Loucy (cell line): ENCODE data around the gene SIRPG.

Experiments
- H2AFZ ChIP-seq: fragments of 200-600 bp; sonication (generic); 2 replicates; pipeline ENCODE4 v1.6.0; 2016; ENCODE audit warnings: antibody characterized with exemption, mild to moderate bottlenecking, low read length, moderate library complexity
- H3F3A ChIP-seq: fragments of 200-600 bp; 2 replicates; pipeline ENCODE4 v1.6.0; 2016; ENCODE audit warnings: antibody characterized with exemption, low read depth, mild to moderate bottlenecking
- H3K27me3 ChIP-seq: fragments of 200-600 bp; sonication (generic); 2 replicates; pipeline ENCODE4 v1.6.1; 2014; ENCODE audit warnings: low read length, mild to moderate bottlenecking; ENCODE audit not compliant: insufficient read depth, poor library complexity, severe bottlenecking
- H3K36me3 ChIP-seq: fragments of 200-600 bp; sonication (generic); 2 replicates; pipeline ENCODE4 v1.6.1; 2016; ENCODE audit warnings: low read length; ENCODE audit not compliant: insufficient read depth
- H3K4me1 ChIP-seq: fragments of 200-600 bp; sonication (generic); 2 replicates; pipeline ENCODE4 v1.5.1; 2014; ENCODE audit warnings: low read length, mild to moderate bottlenecking; ENCODE audit not compliant: insufficient read depth, poor library complexity, severe bottlenecking
- H3K4me2 ChIP-seq: fragments of 200-600 bp; sonication (generic); 2 replicates; pipeline ENCODE4 v1.6.0; 2014; ENCODE audit warnings: antibody characterized with exemption, low read length, low read depth, mild to moderate bottlenecking; ENCODE audit not compliant: poor library complexity, severe bottlenecking
- H3K4me3 ChIP-seq: fragments of 200-600 bp; sonication (generic); 2 replicates; pipeline ENCODE4 v1.5.1; 2014; ENCODE audit warnings: low read length, mild to moderate bottlenecking, mixed read lengths; ENCODE audit not compliant: poor library complexity, severe bottlenecking
- H3K79me2 ChIP-seq: fragments of 200-600 bp; sonication (generic); 2 replicates; pipeline ENCODE4 v1.6.1; 2014; ENCODE audit warnings: low read length; ENCODE audit not compliant: insufficient read depth
- H3K9ac ChIP-seq: fragments of 200-600 bp; sonication (generic); 2 replicates; pipeline ENCODE4 v1.6.0; 2014; ENCODE audit warnings: mild to moderate bottlenecking, low read depth, low read length, moderate library complexity; ENCODE audit not compliant: poor library complexity, severe bottlenecking
- H3K9me2 ChIP-seq: fragments of 200-600 bp; sonication (generic); replicated peaks from 2 replicates; pipeline ENCODE4 v1.6.1; 2016; ENCODE audit warnings: low read depth, low read length, mixed read lengths
- H3K9me3 ChIP-seq: fragments of 200-600 bp; sonication (generic); 2 replicates; pipeline ENCODE4 v1.6.1; 2014; ENCODE audit warnings: mild to moderate bottlenecking, antibody characterized with exemption, low read length, low read depth; ENCODE audit not compliant: insufficient read depth
- H4K20me1 ChIP-seq: fragments of 200-600 bp; sonication (generic); 2 replicates; pipeline ENCODE4 v1.6.0; 2014; ENCODE audit warnings: antibody characterized with exemption, low read length, mild to moderate bottlenecking; ENCODE audit not compliant: insufficient read depth, poor library complexity, severe bottlenecking
- CTCF ChIP-seq: fragments of 200-600 bp; sonication (generic); conservative IDR thresholded peaks from 2 replicates; pipeline ENCODE4 v1.5.1; 2014; ENCODE audit warnings: mild to moderate bottlenecking, antibody characterized with exemption, low read length
- EZH2phosphoT487 ChIP-seq: fragments of 200-600 bp; IDR thresholded peaks from 2 replicates; pipeline ENCODE4 v1.6.1; 2018; ENCODE audit warnings: antibody characterized with exemption, mild to moderate bottlenecking, moderate library complexity, borderline replicate concordance

Gene SIRPG

GRCh38 chr20:1676650-1677049 lies 19.1 kb upstream of the SIRPG start:
- no peaks in the 10 kb centered on the region for H3K4me1 ChIP-seq
- H3K9me3 ChIP-seq = no peaks in the 10 kb centered on the region
- H3K79me2 ChIP-seq = no peaks in the 10 kb centered on the region
- no peaks in the 10 kb centered on the region for H3K36me3 ChIP-seq
- no peaks in the 10 kb centered on the region for H3F3A ChIP-seq
- no peak overlapping the region for H2AFZ ChIP-seq
- H3K27me3 ChIP-seq = peaks cover 25% of the 10 kb centered on the region
- H3K9ac ChIP-seq = no peak overlapping the region
- no peak overlapping the region for H3K4me3 ChIP-seq
- H3K9me2 ChIP-seq = no peaks in the 10 kb centered on the region
- no peak for TF ChIP-seq CTCF
- TF ChIP-seq EZH2phosphoT487 = no peak
- H4K20me1 ChIP-seq = no peaks in the 10 kb centered on the region
- no peak overlapping the region for H3K4me2 ChIP-seq

GRCh38 chr20:1674990-1675780 lies 17.6 kb upstream of the SIRPG start:
- H3K27me3 ChIP-seq = peaks cover 14% of the 10 kb centered on the region

GRCh38 chr20:1674361-1674760 lies 16.8 kb upstream of the SIRPG start:
- TF ChIP-seq EZH2phosphoT487 (no peak), CTCF (no peak)
- Histone ChIP-seq H3K9me2 (no peaks in the 10 kb centered on the region), H3K79me2 (no peaks in the 10 kb centered on the region), H2AFZ (no peak overlapping the region), H3K9ac (no peak overlapping the region), H3K4me3 (no peak overlapping the region), H3K36me3 (no peaks in the 10 kb centered on the region), H3K4me2 (no peak overlapping the region), H4K20me1 (no peaks in the 10 kb centered on the region), H3K4me1 (no peaks in the 10 kb centered on the region), H3K27me3 (peaks cover 8% of the 10 kb centered on the region), H3F3A (no peaks in the 10 kb centered on the region), H3K9me3 (no peaks in the 10 kb centered on the region)

More at GRCh38 chr20:1674990-1675780, 17.6 kb upstream of the SIRPG start:
- Histone ChIP-seq H3K9me3 (no peaks in the 10 kb centered on the region), H4K20me1 (no peaks in the 10 kb centered on the region), H3K9ac (no peak overlapping the region), H3K36me3 (no peaks in the 10 kb centered on the region), H3K4me1 (no peaks in the 10 kb centered on the region), H3K9me2 (no peaks in the 10 kb centered on the region), H3K79me2 (no peaks in the 10 kb centered on the region), H3F3A (no peaks in the 10 kb centered on the region), H2AFZ (no peak overlapping the region), H3K4me2 (no peak overlapping the region), H3K4me3 (no peak overlapping the region)
- no peak for TF ChIP-seq CTCF
- no peak for TF ChIP-seq EZH2phosphoT487
